Measurements from ENCODE around the gene SREK1. TPM values are rescaled to one million over a fixed set of nuclear protein-coding genes. Genes with fewer than 3 reads are reported as not detected.

SREK1 gene
- total RNA-seq, 4 donors from 2014 or later, result 63.1 to 182 (median 67.8) TPM

- Histone ChIP-seq H3K4me3 (no peak overlapping the region), H3K4me1 (no peaks in the 10 kb centered on the region), H3K27ac (no peak overlapping the region), H3K9me3 (no peaks in the 10 kb centered on the region), H3K27me3 (no peaks in the 10 kb centered on the region), H3K36me3 (no peaks in the 10 kb centered on the region)
- 76% methylated on average over 8 of the region's 8 CpGs for WGBS
- no peak for TF ChIP-seq EP300 (IDR thresholded peaks at IDR 0.05)
- TF ChIP-seq POLR2AphosphoS5 (IDR thresholded peaks at IDR 0.05), result no peak
- TF ChIP-seq CTCF (IDR thresholded peaks at IDR 0.05), result no peak
- DNase-seq (ENCODE audit: low spot score in 2 of 2), result no peak
Observed at GRCh38 chr5:66224773-66225553, 80.9 kb downstream of the SREK1 start.

- Histone ChIP-seq H3K4me3 (no peak overlapping the region), H3K9me3 (no peaks in the 10 kb centered on the region), H3K27me3 (no peaks in the 10 kb centered on the region), H3K36me3 (no peaks in the 10 kb centered on the region), H3K4me1 (no peaks in the 10 kb centered on the region), H3K27ac (no peak overlapping the region)
- no peak for DNase-seq (ENCODE audit: low spot score in 2 of 2)
- TF ChIP-seq EP300 (IDR thresholded peaks at IDR 0.05), result no peak
- WGBS, result 76% methylated on average over 1 of the region's 1 CpG
Observed at GRCh38 chr5:66230551-66230950, 86.5 kb downstream of the SREK1 start.

- DNase-seq (ENCODE audit: low spot score in 2 of 2), result no peak
- H3K4me1 ChIP-seq, result no peaks in the 10 kb centered on the region
- no peaks in the 10 kb centered on the region for H3K27me3 ChIP-seq
- WGBS, result 81% methylated on average over 2 of the region's 2 CpGs
- no peak overlapping the region for H3K4me3 ChIP-seq
- H3K9me3 ChIP-seq, result no peaks in the 10 kb centered on the region
- no peak for TF ChIP-seq EP300 (IDR thresholded peaks at IDR 0.05)
- TF ChIP-seq CTCF (IDR thresholded peaks at IDR 0.05), result no peak
- TF ChIP-seq POLR2AphosphoS5 (IDR thresholded peaks at IDR 0.05), result no peak
- TF ChIP-seq POLR2A (IDR thresholded peaks at IDR 0.05), result no peak
- H3K36me3 ChIP-seq, result no peaks in the 10 kb centered on the region
- no peak overlapping the region for H3K27ac ChIP-seq
Observed at GRCh38 chr5:66231508-66231907, 87.4 kb downstream of the SREK1 start.

GRCh38 chr5:66232275-66232674 is 88.2 kb downstream of the SREK1 start:
- Histone ChIP-seq H3K9me3 (no peaks in the 10 kb centered on the region), H3K27ac (no peak overlapping the region), H3K36me3 (no peaks in the 10 kb centered on the region), H3K4me1 (no peaks in the 10 kb centered on the region), H3K4me3 (no peak overlapping the region), H3K27me3 (no peaks in the 10 kb centered on the region)
- DNase-seq (ENCODE audit: low spot score in 2 of 2), result no peak
- TF ChIP-seq POLR2A (IDR thresholded peaks at IDR 0.05) (no peak), POLR2AphosphoS5 (IDR thresholded peaks at IDR 0.05) (no peak), EP300 (IDR thresholded peaks at IDR 0.05) (no peak), CTCF (IDR thresholded peaks at IDR 0.05) (no peak)
- WGBS, result 74% methylated on average over 6 of the region's 6 CpGs

DNA sequence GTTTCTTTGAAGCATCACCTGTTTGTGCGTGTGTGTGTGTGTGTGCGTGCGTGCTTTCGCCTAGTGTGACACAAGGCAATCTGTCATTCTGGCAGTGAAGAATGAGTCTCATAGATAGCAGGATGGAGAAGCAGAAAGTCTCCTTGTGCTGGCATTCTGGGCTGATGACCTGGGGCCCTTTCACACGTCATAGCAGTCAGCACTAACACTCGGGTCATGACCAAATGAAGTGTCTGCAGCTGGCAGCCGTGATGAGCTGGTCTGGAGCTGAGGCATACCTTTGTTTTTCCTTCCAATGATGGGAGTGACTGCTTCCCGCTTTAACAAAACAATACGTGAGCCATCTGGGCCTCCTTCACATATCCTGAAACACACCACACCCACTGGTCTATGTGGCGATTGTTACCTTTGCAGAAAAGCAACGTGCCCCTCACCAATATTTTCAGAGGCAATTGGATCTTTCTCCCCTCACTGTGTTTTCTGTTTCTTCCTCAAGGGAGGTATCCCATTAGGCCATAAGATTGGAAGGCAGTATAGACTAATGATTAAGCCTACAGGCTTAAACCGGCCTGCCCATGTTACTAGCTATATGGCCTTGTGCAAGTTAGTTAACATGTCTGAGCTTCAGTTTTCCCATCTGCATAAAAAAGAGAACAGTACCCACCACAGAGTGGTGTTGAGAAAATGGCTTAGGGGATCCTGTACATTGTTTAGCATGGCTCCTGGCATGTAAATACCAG is 88.8 kb downstream of the SREK1 start:
- no peak for TF ChIP-seq POLR2AphosphoS5 (IDR thresholded peaks at IDR 0.05)
- no peak for TF ChIP-seq POLR2A (IDR thresholded peaks at IDR 0.05)
- no peak for TF ChIP-seq EP300 (IDR thresholded peaks at IDR 0.05)
- no peak for TF ChIP-seq CTCF (IDR thresholded peaks at IDR 0.05)
- Histone ChIP-seq H3K9me3 (no peaks in the 10 kb centered on the region), H3K36me3 (no peaks in the 10 kb centered on the region), H3K4me3 (no peak overlapping the region), H3K4me1 (no peaks in the 10 kb centered on the region), H3K27ac (no peak overlapping the region), H3K27me3 (no peaks in the 10 kb centered on the region)
- WGBS, result 65% methylated on average over 12 of the region's 12 CpGs
- DNase-seq (ENCODE audit: low spot score in 2 of 2), result no peak

Other genes starting within 250 kb of the SREK1 start
- gene ERBIN, start 217.7 kb upstream of the SREK1 start, total RNA-seq, result 100 to 1,000 TPM in 2 of 4 donors, 10 to 100 TPM in 2; 84.6 to 141 (median 97.3) TPM